ENCODE results near the gene DDX47. TPM values are rescaled to one million over a fixed set of nuclear protein-coding genes. Genes with fewer than 3 reads are reported as not detected.
A peak's percentile ranks its signal among the peaks of the same experiment; 100 is the strongest.

The DDX47 gene
- total and polyA plus RNA-seq, 2 of the 13 experiments (the other 11 are each of a cell fraction or from before 2014, with no cell fraction given), result 48.5 to 78.7 TPM

- TF ChIP-seq ZNF318 (CRISPR knock-in tag; IDR thresholded peaks at IDR 0.05) (no peak), STAG1 (CRISPR knock-in tag; IDR thresholded peaks at IDR 0.05) (no peak), FLYWCH1 (CRISPR knock-in tag; IDR thresholded peaks at IDR 0.05) (peak; percentile 92; the same call in 1 of the 2 replicates), ZNF550 (CRISPR knock-in tag; IDR thresholded peaks at IDR 0.05; ENCODE audit: borderline replicate concordance) (no peak), ZNF878 (CRISPR knock-in tag; IDR thresholded peaks at IDR 0.05) (peak; percentile 39; the same call in 1 of the 2 replicates), ZNF274 (CRISPR knock-in tag; IDR thresholded peaks at IDR 0.05) (peak; percentile 86), PRDM4 (CRISPR knock-in tag; IDR thresholded peaks at IDR 0.05; ENCODE audit: borderline replicate concordance) (no peak), ZNF709 (CRISPR knock-in tag; IDR thresholded peaks at IDR 0.05) (no peak; the same call in 1 of the 2 replicates), ZNF569 (CRISPR knock-in tag; IDR thresholded peaks at IDR 0.05; ENCODE audit: borderline replicate concordance) (no peak), ZNF207 (IDR thresholded peaks at IDR 0.05; ENCODE audit: borderline replicate concordance) (no peak), NONO (IDR thresholded peaks at IDR 0.05) (no peak), NONO (CRISPR knock-in tag; conservative IDR thresholded peaks at IDR 0.05) (0 out of 2 replicates have a peak, but pooled peaks have one; percentile 36), JUNB (CRISPR knock-in tag; IDR thresholded peaks at IDR 0.05; ENCODE audit: borderline replicate concordance) (peak; percentile 74; the same call in 1 of the 2 replicates), ZNF792 (CRISPR knock-in tag; IDR thresholded peaks at IDR 0.05) (no peak)
Measured at GRCh38 chr12:12786706-12787601, 26.2 kb upstream of the DDX47 start (continued).

Data from HepG2 (cell line).